Measurements from ENCODE around the gene MME.

The MME gene

GRCh38 chr3:155070316-155070715 is 9.8 kb upstream of the MME start:
- DNase-seq (ENCODE audit: low spot score), result no peak
- H3K9me3 Mint-ChIP-seq, result no peaks in the 10 kb centered on the region
- no peaks in the 10 kb centered on the region for H3K27me3 Mint-ChIP-seq (ENCODE audit: low read depth)
- H3K4me1 Mint-ChIP-seq (ENCODE audit: low read depth), result no peaks in the 10 kb centered on the region
- H3K36me3 Mint-ChIP-seq (ENCODE audit: low read depth), result no peaks in the 10 kb centered on the region
- no peak overlapping the region for H3K27ac Mint-ChIP-seq
- no peak overlapping the region for H3K4me3 Mint-ChIP-seq

GRCh38 chr3:155070932-155071387 is 9.2 kb upstream of the MME start:
- Mint-ChIP-seq H3K27ac (no peak overlapping the region), H3K4me3 (no peak overlapping the region)
- no peak for DNase-seq (ENCODE audit: low spot score)

GRCh38 chr3:155075200-155075599 is 4.9 kb upstream of the MME start:
- Mint-ChIP-seq H3K4me1 (ENCODE audit: low read depth) (peaks cover 3% of the 10 kb centered on the region), H3K27ac (no peak overlapping the region), H3K4me3 (no peak overlapping the region), H3K9me3 (no peaks in the 10 kb centered on the region), H3K27me3 (ENCODE audit: low read depth) (peaks cover 25% of the 10 kb centered on the region), H3K36me3 (ENCODE audit: low read depth) (no peaks in the 10 kb centered on the region)
- DNase-seq (ENCODE audit: low spot score), result no peak

More at GRCh38 chr3:155070932-155071387, 9.2 kb upstream of the MME start:
- no peaks in the 10 kb centered on the region for H3K27me3 Mint-ChIP-seq (ENCODE audit: low read depth)
- no peaks in the 10 kb centered on the region for H3K4me1 Mint-ChIP-seq (ENCODE audit: low read depth)
- no peaks in the 10 kb centered on the region for H3K9me3 Mint-ChIP-seq
- H3K36me3 Mint-ChIP-seq (ENCODE audit: low read depth), result no peaks in the 10 kb centered on the region

DNA sequence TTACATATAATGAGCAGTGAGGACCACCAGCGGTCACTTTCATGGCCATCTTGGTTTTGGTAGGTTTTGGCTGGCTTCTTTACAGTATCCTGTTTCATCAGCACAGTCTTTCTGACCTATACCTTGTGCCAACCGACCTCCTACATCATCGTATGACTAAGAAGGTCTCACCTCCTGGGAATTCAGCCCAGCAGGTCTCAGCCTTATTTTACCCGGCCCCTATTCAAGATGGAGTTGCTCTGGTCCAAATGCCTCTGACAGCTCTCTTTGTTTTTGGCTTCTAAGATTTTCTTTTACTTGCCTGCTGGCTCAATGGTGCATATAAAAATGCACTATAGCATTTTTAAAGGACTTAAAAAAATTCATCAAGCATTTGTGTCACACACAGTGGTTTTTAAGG is 3.2 kb upstream of the MME start:
- Mint-ChIP-seq H3K9me3 (no peaks in the 10 kb centered on the region), H3K4me1 (ENCODE audit: low read depth) (peaks cover 6% of the 10 kb centered on the region), H3K27ac (no peak overlapping the region), H3K4me3 (no peak overlapping the region), H3K27me3 (ENCODE audit: low read depth) (peaks cover 40% of the 10 kb centered on the region), H3K36me3 (ENCODE audit: low read depth) (no peaks in the 10 kb centered on the region)
- DNase-seq (ENCODE audit: low spot score), result no peak

- no peaks in the 10 kb centered on the region for H3K36me3 Mint-ChIP-seq (ENCODE audit: low read depth)
- H3K4me1 Mint-ChIP-seq (ENCODE audit: low read depth), result peaks cover 6% of the 10 kb centered on the region
- H3K4me3 Mint-ChIP-seq, result no peak overlapping the region
- H3K27me3 Mint-ChIP-seq (ENCODE audit: low read depth), result peaks cover 40% of the 10 kb centered on the region
- no peak for DNase-seq (ENCODE audit: low spot score)
- H3K27ac Mint-ChIP-seq, result no peak overlapping the region
- H3K9me3 Mint-ChIP-seq, result no peaks in the 10 kb centered on the region
Measured at GRCh38 chr3:155078711-155079467, 1.2 kb upstream of the MME start.

- Mint-ChIP-seq H3K4me3 (no peak overlapping the region), H3K27me3 (ENCODE audit: low read depth) (peaks cover 40% of the 10 kb centered on the region), H3K27ac (no peak overlapping the region), H3K36me3 (ENCODE audit: low read depth) (no peaks in the 10 kb centered on the region), H3K4me1 (ENCODE audit: low read depth) (peaks cover 6% of the 10 kb centered on the region), H3K9me3 (no peaks in the 10 kb centered on the region)
- DNase-seq (ENCODE audit: low spot score), result no peak
Measured at GRCh38 chr3:155079468-155079745, 712 bp upstream of the MME start.

GRCh38 chr3:155080692-155081091 is 573 bp downstream of the MME start:
- H3K36me3 Mint-ChIP-seq (ENCODE audit: low read depth), result no peaks in the 10 kb centered on the region
- H3K27ac Mint-ChIP-seq, result no peak overlapping the region
- DNase-seq (ENCODE audit: low spot score), result no peak
- peaks cover 40% of the 10 kb centered on the region for H3K27me3 Mint-ChIP-seq (ENCODE audit: low read depth)
- H3K9me3 Mint-ChIP-seq, result no peaks in the 10 kb centered on the region
- H3K4me1 Mint-ChIP-seq (ENCODE audit: low read depth), result peaks cover 6% of the 10 kb centered on the region
- H3K4me3 Mint-ChIP-seq, result no peak overlapping the region

GRCh38 chr3:155083313-155083905 is 3.3 kb downstream of the MME start:
- no peak overlapping the region for H3K27ac Mint-ChIP-seq
- H3K27me3 Mint-ChIP-seq (ENCODE audit: low read depth), result peaks cover 29% of the 10 kb centered on the region

GRCh38 chr3:155084567-155084966 is 4.4 kb downstream of the MME start:
- no peak overlapping the region for H3K27ac Mint-ChIP-seq
- H3K36me3 Mint-ChIP-seq (ENCODE audit: low read depth), result no peaks in the 10 kb centered on the region
- DNase-seq (ENCODE audit: low spot score), result no peak
- H3K9me3 Mint-ChIP-seq, result no peaks in the 10 kb centered on the region
- H3K27me3 Mint-ChIP-seq (ENCODE audit: low read depth), result peaks cover 20% of the 10 kb centered on the region
- peaks cover 4% of the 10 kb centered on the region for H3K4me1 Mint-ChIP-seq (ENCODE audit: low read depth)
- no peak overlapping the region for H3K4me3 Mint-ChIP-seq

More at GRCh38 chr3:155083313-155083905, 3.3 kb downstream of the MME start:
- Mint-ChIP-seq H3K4me1 (ENCODE audit: low read depth) (peaks cover 6% of the 10 kb centered on the region), H3K9me3 (no peaks in the 10 kb centered on the region), H3K36me3 (ENCODE audit: low read depth) (no peaks in the 10 kb centered on the region), H3K4me3 (no peak overlapping the region)
- DNase-seq (ENCODE audit: low spot score), result no peak

- no peak overlapping the region for H3K4me3 Mint-ChIP-seq
- H3K9me3 Mint-ChIP-seq, result no peaks in the 10 kb centered on the region
- no peaks in the 10 kb centered on the region for H3K36me3 Mint-ChIP-seq (ENCODE audit: low read depth)
- DNase-seq (ENCODE audit: low spot score), result no peak
- no peaks in the 10 kb centered on the region for H3K4me1 Mint-ChIP-seq (ENCODE audit: low read depth)
- H3K27me3 Mint-ChIP-seq (ENCODE audit: low read depth), result peaks cover 7% of the 10 kb centered on the region
- H3K27ac Mint-ChIP-seq, result no peak overlapping the region
Measured at GRCh38 chr3:155086051-155086450, 5.9 kb downstream of the MME start.

GRCh38 chr3:155088706-155089345 is 8.7 kb downstream of the MME start:
- H3K36me3 Mint-ChIP-seq (ENCODE audit: low read depth), result no peaks in the 10 kb centered on the region
- no peaks in the 10 kb centered on the region for H3K4me1 Mint-ChIP-seq (ENCODE audit: low read depth)
- H3K27me3 Mint-ChIP-seq (ENCODE audit: low read depth), result no peaks in the 10 kb centered on the region
- H3K9me3 Mint-ChIP-seq, result no peaks in the 10 kb centered on the region
- H3K27ac Mint-ChIP-seq, result no peak overlapping the region
- no peak for DNase-seq (ENCODE audit: low spot score)
- no peak overlapping the region for H3K4me3 Mint-ChIP-seq

DNA sequence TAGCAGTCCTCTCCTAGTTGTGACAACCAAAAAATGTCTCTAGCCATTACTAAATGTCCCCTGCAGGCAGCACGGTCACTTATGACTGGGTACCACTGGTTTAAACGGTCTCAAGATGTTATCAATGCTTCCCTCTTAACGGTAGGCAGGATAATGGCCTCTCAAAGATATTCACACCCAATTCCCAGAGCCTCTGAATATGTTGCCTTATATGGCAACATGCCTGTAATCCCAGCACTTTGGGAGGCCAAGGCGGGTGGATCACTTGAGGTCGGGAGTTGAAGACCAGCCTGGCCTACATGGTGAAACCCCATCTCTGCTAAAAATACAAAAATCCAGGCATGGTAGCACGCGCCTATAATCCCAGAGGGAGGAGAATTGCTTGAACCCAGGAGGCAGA is 9.4 kb downstream of the MME start:
- H3K4me3 Mint-ChIP-seq, result no peak overlapping the region
- H3K27ac Mint-ChIP-seq, result no peak overlapping the region
- H3K36me3 Mint-ChIP-seq (ENCODE audit: low read depth), result no peaks in the 10 kb centered on the region

GRCh38 chr3:155093261-155093660 is 13.1 kb downstream of the MME start:
- H3K27me3 Mint-ChIP-seq (ENCODE audit: low read depth), result no peaks in the 10 kb centered on the region
- H3K4me3 Mint-ChIP-seq, result no peak overlapping the region
- H3K4me1 Mint-ChIP-seq (ENCODE audit: low read depth), result no peaks in the 10 kb centered on the region
- H3K36me3 Mint-ChIP-seq (ENCODE audit: low read depth), result no peaks in the 10 kb centered on the region
- no peak overlapping the region for H3K27ac Mint-ChIP-seq
- H3K9me3 Mint-ChIP-seq, result peaks cover 4% of the 10 kb centered on the region
- DNase-seq (ENCODE audit: low spot score), result no peak

More for the DNA sequence above, 9.4 kb downstream of the MME start:
- no peaks in the 10 kb centered on the region for H3K9me3 Mint-ChIP-seq
- no peak for DNase-seq (ENCODE audit: low spot score)
- H3K4me1 Mint-ChIP-seq (ENCODE audit: low read depth), result no peaks in the 10 kb centered on the region
- H3K27me3 Mint-ChIP-seq (ENCODE audit: low read depth), result no peaks in the 10 kb centered on the region

GRCh38 chr3:155096303-155097008 is 16.3 kb downstream of the MME start:
- no peaks in the 10 kb centered on the region for H3K4me1 Mint-ChIP-seq (ENCODE audit: low read depth)
- H3K36me3 Mint-ChIP-seq (ENCODE audit: low read depth), result no peaks in the 10 kb centered on the region
- H3K9me3 Mint-ChIP-seq, result peaks cover 5% of the 10 kb centered on the region
- no peaks in the 10 kb centered on the region for H3K27me3 Mint-ChIP-seq (ENCODE audit: low read depth)
- DNase-seq (ENCODE audit: low spot score), result no peak
- H3K27ac Mint-ChIP-seq, result no peak overlapping the region
- no peak overlapping the region for H3K4me3 Mint-ChIP-seq
